Activated CD4-positive, CD25-positive, alpha-beta regulatory T cell (primary cell): ENCODE measurements around the gene MYO5B.
"Not testable (repeated sequence)": the region's sequence is repeated elsewhere in the genome, so short reads cannot be mapped to it uniquely, and the experiment has no call there.

Experiments used
- DNase-seq, 4 experiments: peaks; one replicate each; lab custom pipeline; 2025; lab: John Stamatoyannopoulos, UW

The MYO5B gene

GRCh38 chr18:49795612-49796552, 399.1 kb downstream of the MYO5B start:
- no peak for DNase-seq

GRCh38 chr18:49794743-49795142, 400.2 kb downstream of the MYO5B start:
- DNase-seq: no peak

DNA sequence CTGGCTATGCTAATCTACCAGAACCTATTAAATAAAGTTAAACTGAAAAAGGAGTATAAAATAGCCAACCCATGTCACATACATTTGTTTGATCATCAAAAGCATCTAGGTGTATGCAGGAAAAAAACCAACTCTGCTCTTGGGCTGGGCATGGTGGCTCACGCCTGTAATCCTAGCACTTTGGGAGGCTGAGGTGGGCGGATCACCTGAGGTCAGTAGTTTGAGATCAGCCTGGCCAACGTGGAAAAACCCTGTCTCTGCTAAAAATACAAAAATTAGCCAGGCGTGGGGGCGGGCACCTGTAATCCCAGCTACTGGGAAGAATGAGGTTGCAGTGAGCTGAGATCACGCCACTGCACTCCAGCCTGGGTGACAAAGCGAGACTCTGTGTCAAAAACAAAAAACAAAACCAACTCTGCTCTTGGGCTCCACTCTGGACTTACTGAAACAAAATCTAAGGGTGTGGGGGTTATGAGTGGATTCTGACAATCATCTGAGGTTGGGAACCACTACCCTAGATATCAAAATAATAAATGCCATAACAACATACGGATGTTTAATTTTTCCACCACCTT, 405.3 kb downstream of the MYO5B start:
- not testable (repeated sequence) for DNase-seq

- DNase-seq: no peak
These were observed 406.5 kb downstream of the MYO5B start for GRCh38 chr18:49788327-49788898.

- no peak for DNase-seq
These were observed 408.8 kb downstream of the MYO5B start for GRCh38 chr18:49786019-49786720.

DNA sequence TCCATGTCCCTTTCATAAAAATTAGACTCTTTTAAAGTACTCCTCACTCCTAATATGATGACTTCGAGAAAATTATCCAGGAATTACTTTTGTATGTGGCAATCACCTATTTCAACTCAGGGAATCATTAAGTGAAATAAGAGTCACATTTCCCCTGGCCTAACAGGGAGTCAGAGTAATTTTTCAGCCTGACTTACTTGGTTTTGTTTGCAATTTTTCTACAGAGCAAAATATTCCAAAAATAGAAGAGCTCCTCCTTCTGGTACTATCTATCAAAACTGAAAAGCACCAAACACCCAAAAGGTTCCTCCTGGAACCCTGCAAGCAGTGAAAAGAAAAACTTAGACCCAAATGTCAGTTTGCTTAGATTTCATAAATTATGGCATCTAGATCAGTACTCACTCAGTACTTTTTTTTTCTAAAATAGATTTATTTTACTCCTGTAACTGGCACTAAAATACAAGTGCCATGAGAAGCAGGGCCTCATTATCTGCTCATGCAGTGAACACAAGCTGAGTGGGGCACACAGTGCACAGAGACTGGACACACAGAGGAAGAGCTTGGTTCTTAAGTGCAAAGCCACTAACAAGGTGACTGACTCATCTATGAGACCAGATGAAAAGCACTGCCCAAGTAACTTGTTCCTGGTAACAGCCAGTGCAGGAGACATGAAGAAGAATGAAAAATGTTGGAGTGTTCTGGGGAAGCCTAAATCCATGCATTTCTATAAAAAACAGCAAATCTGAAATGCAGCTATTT, 410.3 kb downstream of the MYO5B start:
- DNase-seq: no peak

DNA sequence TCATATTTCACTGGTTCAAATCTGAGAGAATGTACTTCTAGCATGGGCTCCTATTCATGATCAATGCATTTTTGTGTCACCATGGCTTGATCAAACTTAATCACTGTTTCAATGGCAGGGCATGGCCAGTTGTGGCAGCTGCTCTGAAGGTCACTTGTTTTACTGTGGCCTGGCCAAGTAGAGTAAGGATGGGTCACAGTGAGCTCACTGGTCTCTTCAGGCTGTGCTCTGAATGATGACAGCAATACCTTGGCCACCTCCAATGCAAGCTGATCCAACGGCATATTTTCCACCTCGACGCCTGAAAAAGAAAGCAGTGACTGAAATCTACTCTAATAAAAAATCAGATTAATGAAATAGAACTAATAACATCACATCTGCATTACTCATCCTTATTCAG, 411.3 kb downstream of the MYO5B start:
- not testable (repeated sequence) for DNase-seq

GRCh38 chr18:49778826-49779465, 416.0 kb downstream of the MYO5B start:
- DNase-seq: no peak
